Stimulated activated CD4-positive, alpha-beta T cell treated with anti-CD3 and anti-CD28 coated beads, Interleukin-2, amount 100 ng/mL, for 4 hours (primary cell): ENCODE data around the gene AGXT.

ENCODE experiments used
- DNase-seq: peaks from one replicate; pipeline ENCODE4 v3.0.0-alpha.2; 2020; ENCODE audit warnings: low read depth

Gene AGXT

DNA sequence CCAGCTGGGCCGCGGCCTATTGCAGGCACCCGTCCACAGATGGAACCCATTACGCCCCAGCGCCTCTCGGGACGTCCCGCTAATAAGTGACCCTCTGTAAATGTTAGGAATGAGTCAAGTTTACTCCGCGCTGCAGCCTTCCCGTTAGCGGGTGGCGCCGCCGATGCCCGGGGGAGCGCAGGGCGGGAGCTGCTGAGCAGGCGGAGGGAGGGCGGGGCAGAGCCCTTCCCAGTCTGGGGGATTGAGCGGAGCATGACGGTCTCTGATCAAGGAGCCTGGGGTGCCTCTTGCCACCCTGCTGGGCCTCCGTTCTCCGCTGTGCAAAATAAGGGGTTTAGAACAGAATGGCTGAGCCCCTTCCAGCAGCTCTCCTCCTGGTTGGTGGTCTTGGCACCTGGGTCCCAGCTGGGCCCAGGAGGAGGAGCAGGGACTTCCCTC, 48.0 kb downstream of the AGXT start:
- DNase-seq, result no peak

DNA sequence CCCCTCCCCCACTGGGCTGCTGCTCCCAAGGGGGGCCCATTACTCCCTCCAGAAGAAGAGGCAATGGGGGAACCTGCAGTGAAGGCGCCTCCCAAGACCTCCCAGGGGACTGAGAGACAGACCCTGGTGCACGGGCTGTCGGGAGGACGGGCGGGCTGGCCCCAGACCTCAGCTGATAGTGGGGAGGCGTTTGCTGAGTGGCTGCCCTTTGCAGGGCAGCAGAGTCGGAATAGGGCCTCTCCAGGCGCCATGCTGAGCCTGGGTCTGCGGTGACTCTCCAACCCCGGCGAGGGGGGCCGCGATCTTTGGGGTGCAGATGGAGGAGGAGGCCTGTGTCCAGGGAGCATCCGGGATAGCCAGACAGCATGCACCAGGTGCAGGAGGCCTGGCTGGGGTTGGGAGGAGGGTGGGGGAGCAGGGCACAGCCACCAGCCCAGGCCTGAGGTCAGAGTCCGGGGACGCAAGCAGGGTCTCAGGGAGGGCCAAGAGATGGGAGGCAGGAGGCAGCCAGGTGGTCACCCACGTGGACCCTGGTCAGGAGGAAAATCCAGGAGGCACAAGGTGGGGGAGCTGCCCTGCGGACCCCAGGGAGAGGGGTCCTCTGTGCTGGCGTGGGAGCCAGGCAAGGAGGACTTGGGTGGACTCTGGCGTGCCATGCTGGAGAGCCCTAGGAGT, 48.5 kb downstream of the AGXT start:
- no peak for DNase-seq

DNA sequence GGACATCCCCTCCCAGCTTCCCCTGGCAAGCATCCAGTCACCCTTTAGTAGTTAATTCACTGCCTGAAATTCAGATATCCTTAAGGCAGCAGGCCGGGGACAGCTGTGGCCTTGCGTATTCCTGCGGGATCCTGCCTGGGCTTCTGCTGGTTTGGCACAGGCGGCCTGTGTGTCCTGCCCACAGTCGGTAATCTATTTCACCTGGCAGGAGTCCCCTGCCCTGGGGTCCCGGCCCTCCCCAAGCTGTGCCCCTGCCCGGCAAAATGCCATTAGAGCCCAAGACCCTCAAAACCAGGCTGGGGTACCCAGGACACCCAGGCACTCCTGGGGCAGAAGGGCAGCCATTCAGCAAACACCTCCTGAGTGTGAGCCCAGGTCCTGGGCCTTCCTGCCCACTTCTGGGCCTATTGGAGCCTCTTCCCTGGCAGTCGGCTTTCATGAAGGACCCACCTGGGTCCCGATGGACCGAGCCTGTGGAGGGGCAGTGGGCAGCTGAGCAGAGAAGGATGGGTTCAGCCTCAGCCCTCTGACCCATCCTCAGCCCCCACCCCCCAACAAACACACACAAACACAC, 49.1 kb downstream of the AGXT start:
- no peak for DNase-seq

DNA sequence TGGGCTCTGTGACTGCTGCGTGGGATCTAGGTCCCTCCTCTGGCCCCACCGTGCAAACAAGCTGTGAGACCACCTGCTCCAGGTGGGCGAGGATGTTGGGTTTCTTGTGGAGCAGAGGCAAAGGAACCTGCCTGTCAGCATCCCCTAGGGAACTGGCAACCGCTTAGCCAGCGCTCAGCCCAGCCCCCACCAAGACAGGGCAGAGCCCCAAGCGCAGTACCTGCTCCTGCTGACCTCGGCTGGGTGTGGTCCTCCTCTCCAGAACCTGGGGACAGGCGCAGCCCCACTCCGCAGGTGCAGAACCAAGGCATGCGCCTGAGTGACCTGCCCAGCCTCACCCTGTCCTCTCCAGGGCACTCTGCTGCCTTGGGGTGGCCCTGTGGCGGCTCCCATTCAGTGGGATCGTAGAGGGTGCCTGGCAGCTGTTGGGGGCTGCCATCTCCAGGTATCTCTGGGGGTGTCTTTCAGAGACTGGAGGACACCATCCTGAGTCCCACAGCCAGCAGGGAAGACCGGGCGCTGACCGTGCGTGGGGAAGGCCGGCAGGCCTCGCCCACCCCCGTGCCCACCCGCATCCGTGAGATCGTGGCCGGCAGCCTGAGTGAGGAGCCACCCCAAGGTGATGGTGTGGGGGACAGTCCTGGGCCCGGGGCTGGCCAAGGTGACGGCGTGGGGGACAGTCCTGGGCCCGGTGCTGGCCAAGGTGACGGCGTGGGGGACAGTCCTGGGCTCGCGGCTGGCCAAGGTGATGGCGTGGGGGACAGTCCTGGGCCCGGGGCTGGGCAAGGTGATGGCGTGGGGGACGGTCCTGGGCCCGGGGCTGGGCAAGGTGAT, 49.9 kb downstream of the AGXT start:
- DNase-seq, result no peak

DNA sequence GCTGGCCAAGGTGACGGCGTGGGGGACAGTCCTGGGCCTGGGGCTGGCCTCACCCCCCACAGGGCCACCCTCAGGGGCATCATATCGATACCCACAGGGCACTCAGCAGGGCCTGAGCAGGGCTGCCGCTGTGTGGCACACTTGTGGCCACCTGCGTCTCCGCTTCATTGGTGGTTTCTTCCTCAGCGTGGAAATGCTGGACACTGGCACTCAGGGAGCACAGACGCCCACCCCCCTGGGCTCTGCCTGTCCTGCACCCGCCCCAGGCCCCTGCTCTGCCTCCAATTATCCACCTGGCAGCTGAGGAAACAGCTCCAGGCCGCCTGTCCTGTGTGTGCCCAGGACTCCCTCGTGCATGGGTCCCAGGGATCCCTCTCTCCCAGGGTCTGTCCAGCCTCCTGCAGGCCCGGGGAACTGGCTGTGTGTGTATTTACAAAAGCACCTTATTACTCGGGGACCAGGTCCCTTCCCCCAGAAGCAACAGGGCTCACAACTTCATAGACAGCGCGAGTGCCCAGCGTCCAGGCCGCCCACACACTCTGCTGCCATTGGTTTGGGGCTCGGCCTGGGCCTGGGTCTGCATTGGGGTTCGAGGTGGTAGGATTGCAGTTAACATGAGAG, 50.6 kb downstream of the AGXT start:
- no peak for DNase-seq

DNA sequence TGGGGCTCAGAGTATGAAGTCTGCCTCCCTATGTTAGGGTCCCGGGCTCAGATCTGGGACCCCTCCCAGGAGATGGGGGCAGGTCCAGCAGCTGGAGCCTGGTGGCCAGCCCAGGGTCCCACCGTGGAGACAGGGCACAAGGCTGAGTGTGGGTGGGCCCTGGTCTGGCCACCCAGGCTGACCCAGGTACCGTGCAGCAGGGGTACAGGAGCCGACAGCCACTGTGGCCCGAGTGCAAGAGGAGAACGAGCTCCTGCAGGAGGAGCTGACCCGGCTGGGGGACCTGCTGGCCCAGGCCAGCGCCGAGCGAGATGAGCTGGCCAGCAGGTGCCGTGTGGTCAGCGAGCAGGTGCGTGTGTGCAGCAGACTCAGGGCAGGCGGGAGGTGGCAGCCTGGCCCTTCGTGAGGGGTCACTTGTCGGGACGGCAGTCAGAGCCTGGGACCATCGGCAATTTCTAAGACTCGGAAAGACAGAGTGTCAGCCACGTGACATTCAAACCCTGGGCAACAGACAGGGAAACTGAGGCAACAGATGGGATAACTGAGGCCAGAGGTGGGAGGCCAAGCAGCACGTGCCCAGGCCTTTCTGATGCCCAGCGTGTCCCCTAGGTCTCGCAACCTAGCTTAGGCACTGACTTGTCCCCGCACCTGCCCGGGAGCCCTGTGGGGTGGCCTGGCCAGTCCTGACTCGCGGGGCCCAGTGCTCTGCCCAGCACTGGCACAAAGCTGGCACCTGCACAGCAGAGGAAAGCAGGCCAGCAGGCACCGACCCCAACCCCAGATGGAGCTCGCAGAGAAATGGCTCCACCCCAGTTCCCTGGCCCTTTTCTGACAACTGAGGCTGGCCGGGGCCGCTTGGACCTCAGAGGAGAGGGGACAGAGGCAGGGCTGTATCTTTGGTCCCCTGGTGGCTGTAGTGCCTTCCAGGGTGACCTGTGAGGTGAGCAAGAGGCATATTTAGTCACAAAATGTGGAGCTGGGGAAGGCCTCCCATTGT, 51.5 kb downstream of the AGXT start:
- DNase-seq, result no peak

DNA sequence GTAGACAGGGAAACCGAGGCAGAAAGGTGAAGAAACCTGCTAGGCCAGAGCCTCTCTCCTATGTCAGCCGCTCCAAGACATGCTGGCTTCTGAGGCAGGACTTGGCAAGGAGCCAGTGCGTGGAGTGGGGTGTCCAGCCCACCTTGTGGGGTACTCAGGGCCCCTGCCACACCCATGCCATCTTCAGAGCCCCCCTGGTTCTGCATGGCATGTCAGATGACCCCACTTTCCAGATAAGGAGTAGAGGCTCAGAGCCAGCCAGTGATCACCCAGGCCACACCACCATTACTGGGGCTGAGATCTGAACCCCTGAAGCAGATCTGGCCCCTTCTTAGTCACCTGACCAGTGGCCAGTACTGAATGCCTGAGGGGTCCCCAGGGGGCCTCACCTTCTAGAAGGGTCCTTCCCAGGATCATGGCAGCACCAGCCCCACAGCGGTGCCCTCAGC, 52.2 kb downstream of the AGXT start:
- DNase-seq, result no peak

DNA sequence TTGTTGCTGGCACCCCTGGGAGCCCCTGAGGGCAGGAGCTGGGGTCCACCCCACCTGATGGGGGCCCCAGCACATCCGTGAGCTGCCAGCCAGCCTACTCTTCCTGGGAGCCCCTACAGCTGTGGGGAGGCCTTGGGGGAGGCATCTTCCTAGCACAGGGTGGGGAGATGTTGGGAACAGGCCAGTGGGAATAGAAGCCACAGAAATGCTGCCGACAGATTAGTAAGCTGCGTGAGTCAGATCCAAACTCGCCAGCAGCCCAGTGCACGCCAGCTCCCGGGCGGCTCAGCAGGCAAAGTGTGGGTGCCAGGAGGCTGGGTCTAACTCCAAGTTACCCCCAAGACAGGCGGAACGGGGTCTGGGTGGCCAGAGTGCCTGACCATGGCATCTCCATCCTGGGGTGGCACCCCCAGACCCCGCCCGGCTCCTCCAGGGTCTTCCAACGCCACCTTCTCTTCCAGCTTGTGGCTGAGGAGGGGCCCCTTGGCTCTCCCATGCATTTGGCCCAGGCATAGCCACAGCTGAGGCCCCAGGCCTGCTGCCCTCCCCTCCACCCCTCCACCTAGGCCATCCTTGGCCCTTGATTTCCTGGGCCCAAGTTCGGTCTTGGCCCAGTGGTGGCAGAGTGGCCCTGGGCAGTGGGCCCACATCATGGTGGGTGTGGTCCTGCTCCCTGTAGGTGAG, 52.8 kb downstream of the AGXT start:
- no peak for DNase-seq

DNA sequence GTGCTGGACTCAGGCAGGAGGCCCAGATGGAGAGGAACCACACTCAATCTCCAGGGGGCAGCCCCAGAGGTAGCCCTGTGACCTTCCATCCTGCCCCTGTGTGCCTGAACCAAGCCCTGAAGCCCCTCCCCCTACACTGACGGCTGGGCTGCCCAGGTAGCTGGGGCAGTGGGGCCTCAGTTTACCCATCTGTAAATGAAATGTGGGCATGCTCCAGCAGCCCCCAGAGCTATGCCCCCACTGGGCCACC, 53.3 kb downstream of the AGXT start:
- no peak for DNase-seq

DNA sequence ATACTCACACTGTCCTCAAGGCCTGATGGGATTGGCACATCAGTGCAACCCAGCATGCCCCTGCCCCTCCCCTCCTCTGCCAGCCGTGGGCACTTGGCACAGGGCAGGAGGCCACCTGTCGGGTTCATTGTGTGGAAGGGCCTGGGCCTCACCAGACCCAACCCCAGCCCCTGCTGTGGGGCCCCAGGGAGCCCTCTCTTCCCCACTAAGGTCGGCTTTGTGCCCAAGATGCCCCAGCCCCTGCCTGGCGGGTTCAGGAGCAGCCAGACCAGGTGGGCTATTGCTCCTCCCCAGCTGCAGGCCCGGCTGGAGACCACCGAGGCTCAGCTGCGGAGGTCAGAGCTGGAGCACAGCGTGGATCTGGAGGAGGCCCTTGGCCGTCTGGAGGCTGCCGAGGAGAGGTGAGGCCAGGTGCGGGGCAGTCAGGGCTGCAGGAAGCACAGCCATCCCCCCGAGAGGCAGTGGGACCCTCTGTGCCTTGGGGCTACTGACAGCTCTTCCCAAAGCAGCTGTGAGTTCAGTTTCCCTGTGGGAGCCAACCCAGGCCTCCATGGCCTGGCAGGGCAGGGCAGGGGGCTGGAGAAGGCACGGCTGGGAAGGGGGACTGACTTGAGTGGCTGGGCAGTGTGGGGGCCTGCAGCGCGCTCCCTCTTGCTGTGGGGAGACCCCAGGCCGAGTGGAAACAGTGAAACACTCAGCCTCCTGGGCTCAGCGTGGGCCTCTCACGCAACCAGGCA, 53.8 kb downstream of the AGXT start:
- no peak for DNase-seq

DNA sequence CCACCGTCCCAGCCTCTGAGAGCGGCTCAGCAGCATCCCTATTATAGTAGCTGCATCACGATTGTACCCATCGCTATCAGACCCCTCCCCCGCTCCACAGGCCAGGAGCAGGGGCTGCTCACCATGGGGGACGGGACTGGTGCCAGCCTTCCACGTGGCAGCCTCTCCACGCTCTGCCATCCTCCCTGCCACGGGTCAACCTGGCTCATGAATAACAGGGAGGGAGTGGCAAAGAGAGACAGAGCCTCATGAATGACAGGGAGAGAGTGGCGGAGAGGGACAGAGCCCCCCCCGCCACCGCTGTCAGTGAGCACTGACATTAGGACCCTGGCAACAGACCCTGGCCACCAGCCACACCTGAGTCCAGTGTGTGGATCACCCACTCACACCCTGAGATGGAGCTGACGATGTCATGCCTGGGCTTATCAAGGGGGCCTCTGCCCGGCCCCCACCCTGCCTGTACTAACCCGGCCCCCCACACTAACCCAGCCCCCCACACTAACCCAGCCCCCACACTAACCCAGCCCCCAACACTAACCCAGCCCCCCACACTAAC, 54.4 kb downstream of the AGXT start:
- no peak for DNase-seq

DNA sequence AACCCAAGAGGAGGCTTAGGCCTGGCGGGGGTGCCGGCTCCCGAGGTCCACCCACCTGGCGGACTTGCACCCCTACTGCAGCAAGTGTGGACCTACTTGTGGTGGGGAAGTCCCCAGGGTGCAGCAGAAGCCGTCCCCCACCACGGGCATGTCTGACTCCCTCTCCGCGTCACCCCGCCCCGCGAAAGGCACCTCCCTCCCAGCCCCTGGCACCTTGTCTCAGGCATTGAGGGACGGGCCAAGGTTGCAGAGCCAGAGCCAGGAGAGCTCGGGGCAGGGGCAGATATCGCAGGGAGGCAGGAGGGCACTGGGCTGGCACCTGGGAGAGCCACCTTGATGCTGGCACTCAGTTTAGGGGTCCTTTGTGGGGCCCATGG, 56.6 kb downstream of the AGXT start:
- DNase-seq, result no peak

DNA sequence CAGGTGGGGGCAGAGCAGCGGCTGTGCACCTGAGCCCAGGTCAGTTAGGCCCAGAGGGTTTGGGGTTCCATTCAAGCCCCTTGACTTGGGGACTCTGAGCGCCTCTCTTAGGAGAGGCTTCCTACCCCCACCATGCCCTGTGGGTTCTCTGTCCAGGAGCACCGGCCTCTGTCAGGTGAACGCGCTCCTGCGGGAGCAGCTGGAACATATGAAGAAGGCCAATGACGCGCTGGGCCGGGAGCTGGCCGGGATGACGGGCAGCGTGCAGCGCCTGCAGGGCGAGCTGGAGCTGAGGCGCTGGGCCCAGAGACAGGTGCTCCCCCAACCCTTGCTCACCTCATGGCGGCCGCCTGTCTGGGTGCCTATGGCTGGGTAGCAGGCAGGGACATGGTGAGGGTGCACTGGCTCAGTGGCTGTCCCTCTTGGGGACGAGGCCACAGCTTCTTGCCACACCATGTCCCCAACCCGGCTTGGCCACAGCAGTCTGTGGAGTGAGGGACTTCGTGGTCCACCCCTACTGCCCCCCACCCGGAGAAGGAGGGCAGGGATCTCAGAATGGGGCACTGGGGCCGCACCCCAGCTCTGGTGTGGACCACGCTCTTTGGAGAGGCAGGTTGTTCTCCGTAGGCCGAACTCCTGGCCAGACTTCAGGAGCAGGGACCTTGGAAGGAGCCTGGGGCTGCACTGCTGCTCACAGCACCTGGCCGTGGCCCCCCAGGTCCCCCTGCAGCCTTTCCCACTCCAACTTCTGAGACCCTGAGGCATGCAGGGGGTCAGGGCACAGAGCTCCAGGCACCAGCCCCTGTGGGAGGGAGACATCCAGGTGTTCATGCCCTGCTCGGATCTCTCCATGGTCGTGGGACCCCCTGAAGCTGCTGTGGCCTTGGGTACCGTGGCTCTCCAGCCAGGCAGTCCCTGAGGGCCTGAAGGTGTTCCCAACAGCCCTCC, 57.2 kb downstream of the AGXT start:
- no peak for DNase-seq

DNA sequence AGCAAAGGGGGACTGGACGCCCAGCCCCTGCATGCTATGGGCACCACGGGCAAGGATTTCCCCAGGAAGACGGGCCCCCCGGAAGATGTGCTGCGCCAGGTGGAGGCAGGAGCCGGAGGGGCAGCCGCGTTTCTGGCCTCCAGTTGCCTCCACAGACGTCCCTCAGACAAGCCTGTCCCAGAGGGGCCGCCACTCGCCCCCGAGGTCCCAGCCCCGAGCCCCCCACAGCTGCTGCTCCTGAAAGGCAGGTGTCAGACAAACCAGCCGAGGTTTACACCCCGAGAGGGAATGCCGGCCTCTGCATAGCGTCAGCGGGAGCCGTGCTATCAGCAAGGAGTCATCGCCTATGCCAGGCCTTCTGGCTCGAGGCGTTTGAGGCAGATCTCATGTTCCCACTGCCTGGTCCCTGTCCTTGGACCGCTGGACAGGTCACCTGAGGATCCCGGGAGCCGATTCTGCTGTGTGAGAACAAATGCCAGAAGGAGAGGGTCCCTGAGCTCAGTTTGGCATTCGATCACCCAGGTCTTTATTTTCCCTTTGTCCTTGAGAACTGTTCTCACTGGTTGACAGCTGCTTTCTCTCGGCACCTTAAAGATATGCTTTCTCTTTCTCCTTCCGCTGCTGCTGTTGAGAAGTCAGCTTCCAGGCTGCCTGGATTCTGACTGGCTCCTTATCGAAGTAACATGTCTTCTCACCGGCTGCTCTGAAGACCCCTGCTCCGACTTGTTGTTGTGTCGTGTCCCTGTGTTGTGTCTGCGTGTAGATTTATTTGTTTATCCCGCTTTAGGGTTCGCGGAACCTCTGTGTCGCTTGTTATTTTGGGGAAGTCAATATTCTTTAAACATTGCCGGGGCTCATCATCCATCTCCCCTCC, 58.1 kb downstream of the AGXT start:
- DNase-seq, result no peak

DNA sequence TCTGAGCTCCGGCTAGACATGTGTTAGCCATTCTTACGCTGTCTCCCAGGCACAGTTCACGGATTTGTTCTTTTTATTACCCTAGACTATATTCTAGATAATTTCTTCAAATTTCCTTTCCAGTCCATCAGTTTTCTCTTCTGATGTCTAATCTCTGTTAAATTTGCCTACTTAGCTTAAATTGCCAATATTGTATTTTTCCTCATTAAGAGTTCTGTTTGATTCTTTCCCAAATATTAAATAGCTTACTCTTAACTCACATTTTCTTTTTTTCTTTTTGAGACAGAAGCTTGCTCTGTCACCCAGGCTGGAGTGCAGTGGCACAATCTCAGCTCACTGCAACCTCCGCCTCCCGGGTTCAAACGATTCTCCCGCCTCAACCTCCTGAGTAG, 58.8 kb downstream of the AGXT start:
- DNase-seq, result no peak

DNA sequence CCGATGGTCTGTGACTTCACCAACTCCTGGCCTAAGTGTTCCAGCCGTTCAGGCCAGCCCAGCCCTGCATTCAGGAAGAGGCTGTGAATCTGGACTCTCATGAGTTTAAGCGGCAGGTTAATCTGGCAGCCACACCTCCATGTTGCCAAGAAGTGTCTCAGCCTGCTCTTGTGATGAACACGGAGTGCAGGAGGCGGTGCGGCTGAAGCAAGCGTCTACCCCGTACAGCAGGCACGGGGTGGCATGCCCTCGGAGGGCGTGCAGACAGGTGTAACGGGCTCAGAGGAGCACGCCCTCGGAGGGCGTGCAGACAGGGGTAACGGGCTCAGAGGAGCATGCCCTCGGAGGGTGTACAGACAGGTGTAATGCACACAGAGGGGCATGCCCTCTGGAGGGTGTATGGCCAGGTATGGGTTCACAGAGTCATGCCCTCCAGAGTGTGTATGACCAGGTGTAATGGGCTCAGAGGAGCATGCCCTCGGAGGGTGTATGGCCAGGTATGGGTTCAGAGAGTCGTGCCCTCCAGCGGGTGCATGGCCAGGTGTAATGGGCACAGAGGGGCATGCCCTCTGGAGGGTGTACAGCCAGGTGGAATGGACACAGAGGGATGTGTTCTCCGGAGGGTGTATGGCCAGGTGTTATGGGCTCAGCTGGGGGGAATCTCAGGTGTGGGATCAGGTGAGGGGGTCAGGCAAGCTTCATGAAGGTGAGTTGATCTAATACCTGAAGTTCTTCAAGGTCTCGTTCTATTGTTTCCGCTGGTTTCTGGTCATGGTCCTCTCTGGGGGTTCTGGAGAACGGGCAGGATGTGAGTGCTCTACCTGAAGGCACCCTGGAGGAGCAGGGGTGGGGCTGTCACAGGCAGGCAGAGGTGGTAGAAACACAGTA, 60.1 kb downstream of the AGXT start:
- no peak for DNase-seq
